ENCODE results near the gene PGAP1.

Gene PGAP1

GRCh38 chr2:196827356-196827755 lies 99.2 kb downstream of the PGAP1 start:
- Histone ChIP-seq H3K27ac (no peak overlapping the region), H3K9me3 (ENCODE audit: severe bottlenecking) (no peaks in the 10 kb centered on the region), H3K36me3 (no peaks in the 10 kb centered on the region), H3K27me3 (ENCODE audit: insufficient read depth, low read depth, severe bottlenecking) (no peaks in the 10 kb centered on the region), H3K4me3 (ENCODE audit: low read depth, low read length) (no peak overlapping the region)
- no peak for TF ChIP-seq CTCF (IDR thresholded peaks at IDR 0.05; ENCODE audit: low read depth, low read length)
- DNase-seq: no peak

- Histone ChIP-seq H3K4me3 (ENCODE audit: low read depth, low read length) (no peak overlapping the region), H3K27me3 (ENCODE audit: insufficient read depth, low read depth, severe bottlenecking) (no peaks in the 10 kb centered on the region), H3K27ac (no peak overlapping the region), H3K36me3 (no peaks in the 10 kb centered on the region), H3K9me3 (ENCODE audit: severe bottlenecking) (peaks cover 10% of the 10 kb centered on the region)
- DNase-seq: no peak
- no peak for TF ChIP-seq CTCF (IDR thresholded peaks at IDR 0.05; ENCODE audit: low read depth, low read length)
Observed at GRCh38 chr2:196823750-196824522, 102.6 kb downstream of the PGAP1 start.

GRCh38 chr2:196821195-196821594 lies 105.3 kb downstream of the PGAP1 start:
- TF ChIP-seq CTCF (IDR thresholded peaks at IDR 0.05; ENCODE audit: low read depth, low read length): no peak
- H3K9me3 ChIP-seq (ENCODE audit: severe bottlenecking): peaks cover 15% of the 10 kb centered on the region
- H3K27ac ChIP-seq: no peak overlapping the region
- H3K27me3 ChIP-seq (ENCODE audit: insufficient read depth, low read depth, severe bottlenecking): no peaks in the 10 kb centered on the region
- H3K4me3 ChIP-seq (ENCODE audit: low read depth, low read length): no peak overlapping the region
- no peak for DNase-seq
- no peaks in the 10 kb centered on the region for H3K36me3 ChIP-seq

- no peaks in the 10 kb centered on the region for H3K36me3 ChIP-seq
- no peak for DNase-seq
- no peaks in the 10 kb centered on the region for H3K27me3 ChIP-seq (ENCODE audit: insufficient read depth, low read depth, severe bottlenecking)
- no peak within 1 kb of the TSS for H3K4me3 ChIP-seq (ENCODE audit: low read depth, low read length)
- H3K9me3 ChIP-seq (ENCODE audit: severe bottlenecking): no peaks in the 10 kb centered on the region
- H3K27ac ChIP-seq: no peak within 1 kb of the TSS
- no peak for TF ChIP-seq CTCF (IDR thresholded peaks at IDR 0.05; ENCODE audit: low read depth, low read length)
Observed at GRCh38 chr2:196809260-196809659, 117.2 kb downstream of the PGAP1 start, which contains the start of gene C2orf66. Gene C2orf66 (minus strand): TSS chr2:196809355. CDS start chr2:196809336, 19 bp downstream.

GRCh38 chr2:196808083-196808665 lies 118.3 kb downstream of the PGAP1 start:
- Histone ChIP-seq H3K36me3 (no peaks in the 10 kb centered on the region), H3K27ac (no peak overlapping the region), H3K4me3 (ENCODE audit: low read depth, low read length) (no peak overlapping the region), H3K9me3 (ENCODE audit: severe bottlenecking) (no peaks in the 10 kb centered on the region), H3K27me3 (ENCODE audit: insufficient read depth, low read depth, severe bottlenecking) (no peaks in the 10 kb centered on the region)
- peak; percentile 38; the same call in 1 of the 2 replicates for TF ChIP-seq CTCF (IDR thresholded peaks at IDR 0.05; ENCODE audit: low read depth, low read length)
- no peak for DNase-seq
